Frontal cortex (tissue), 4 donors: ENCODE data around the gene RPL23. TPM values are rescaled to one million over a fixed set of nuclear protein-coding genes. Genes with fewer than 3 reads are reported as not detected.

Experiments
- DNase-seq, 2 donors: peaks; one replicate each; pipeline ENCODE4 v3.0.0; 2012; ENCODE audit warnings: low spot score in 2 of 2
- FAIRE-seq: peaks from 2 replicates; lab custom pipeline; 2012; peaks lifted over from hg19 to GRCh38; lab: Jason Lieb, UNC
- total RNA-seq: library from RNA; depleted of rRNA; stranded (reverse); fragments of >200 nt; gene quantifications from one replicate; pipeline ENCODE4 v1.2.3, GENCODE V29; 2014
- donor health status: control.
- donor health status: control.
- donor health status: control.

The RPL23 gene
- 1,517 TPM for total RNA-seq

DNA sequence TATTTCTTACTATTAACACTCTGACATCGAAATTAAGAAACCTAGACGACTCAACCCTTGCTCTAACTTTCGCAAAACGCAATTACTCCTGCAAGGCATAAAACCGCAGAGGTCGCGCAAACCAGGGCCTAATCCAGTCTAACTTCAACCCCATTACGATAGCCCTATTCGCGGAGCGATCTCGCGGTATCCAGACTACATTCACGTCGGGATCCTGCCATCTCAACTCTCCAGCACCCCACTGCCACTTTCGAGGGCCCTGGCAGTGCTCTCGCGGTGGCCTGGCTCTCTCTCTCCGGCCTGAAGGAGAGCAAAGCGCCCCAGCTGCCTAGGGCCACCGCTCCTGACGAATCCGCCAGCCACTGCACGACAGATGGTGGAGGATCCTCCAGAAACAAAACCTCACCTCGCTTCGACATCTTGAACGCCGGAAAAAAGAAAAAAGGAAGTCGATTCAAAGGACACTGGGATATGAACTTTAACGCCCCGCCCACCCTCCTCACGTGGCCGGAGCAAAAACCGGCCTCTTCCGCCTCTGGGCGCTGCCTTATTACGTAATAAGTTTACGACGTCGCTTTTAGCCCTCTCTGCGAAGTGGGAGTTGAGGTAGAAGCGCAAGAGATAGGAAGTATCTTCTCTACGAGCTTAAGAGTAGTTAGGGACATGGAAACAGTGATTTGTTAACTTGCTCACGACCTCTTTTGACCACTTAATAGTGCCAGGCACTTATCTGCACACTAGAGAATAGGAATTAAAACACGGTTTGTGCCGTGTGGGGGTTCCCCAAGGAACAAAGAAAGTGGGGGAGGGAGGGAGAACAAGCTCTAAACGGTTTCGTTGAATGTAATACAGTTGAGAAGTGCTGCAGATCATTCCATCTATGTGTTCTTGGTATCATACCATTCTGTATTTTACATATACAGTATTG, at the start of gene RPL23:
Gene RPL23 (minus strand): TSS at position 430 of the 928 bp plus-strand sequence. CDS start 11 bp downstream, at position 419.
- DNase-seq (peak; percentile 84 to 91), FAIRE-seq (no peak)

GRCh38 chr17:38900978-38901656, 47.6 kb upstream of the RPL23 start:
- DNase-seq = no peak
- no peak for FAIRE-seq

DNA sequence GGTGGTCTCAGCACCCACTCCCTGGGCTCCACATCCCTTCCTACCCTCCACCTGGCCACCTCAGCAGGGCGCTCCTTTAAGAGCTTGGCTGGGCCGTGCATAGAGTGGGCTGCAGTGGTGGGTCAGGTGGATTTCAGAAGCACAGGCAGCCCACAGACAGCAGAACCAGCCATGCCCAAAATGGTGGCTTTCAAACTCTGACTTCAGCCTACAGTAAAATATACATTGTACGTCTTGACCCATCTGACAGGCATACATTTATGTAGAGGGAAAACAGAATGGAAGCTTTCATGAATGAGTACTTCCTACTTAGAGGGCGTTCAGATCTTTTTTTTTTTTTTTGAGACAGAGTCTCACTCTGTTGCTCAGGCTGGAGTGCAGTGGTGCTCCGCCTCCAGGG, 45.9 kb upstream of the RPL23 start:
- FAIRE-seq = no peak

DNA sequence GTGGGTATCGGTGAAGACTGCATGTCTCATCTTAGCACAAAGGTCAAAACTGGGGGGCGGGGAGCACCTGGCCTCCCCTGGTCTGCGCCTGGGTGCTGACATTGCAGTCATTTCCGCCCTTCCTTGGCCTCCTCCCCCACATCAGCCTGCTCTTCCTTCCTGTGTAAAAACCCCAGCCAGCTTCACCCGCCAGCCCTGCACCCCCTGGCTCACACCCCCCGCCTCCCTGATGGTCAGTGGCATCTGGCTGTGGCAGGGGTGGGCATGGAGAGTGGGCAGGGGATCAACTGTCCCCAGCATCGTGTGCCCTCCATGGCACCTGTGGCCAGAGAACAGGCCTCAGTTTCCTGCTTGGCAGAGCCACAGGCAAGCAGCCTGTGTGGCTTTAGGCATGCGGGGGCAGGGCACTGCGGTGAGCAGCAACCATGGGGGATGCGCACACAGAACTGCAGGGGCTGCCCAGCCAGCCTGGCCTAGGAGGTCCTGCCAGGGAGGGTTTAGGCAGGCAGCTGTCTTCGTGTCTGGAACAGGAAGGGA, 45.4 kb upstream of the RPL23 start:
- FAIRE-seq (no peak), DNase-seq (no peak)

More for the DNA sequence above, 45.9 kb upstream of the RPL23 start:
- DNase-seq = no peak

DNA sequence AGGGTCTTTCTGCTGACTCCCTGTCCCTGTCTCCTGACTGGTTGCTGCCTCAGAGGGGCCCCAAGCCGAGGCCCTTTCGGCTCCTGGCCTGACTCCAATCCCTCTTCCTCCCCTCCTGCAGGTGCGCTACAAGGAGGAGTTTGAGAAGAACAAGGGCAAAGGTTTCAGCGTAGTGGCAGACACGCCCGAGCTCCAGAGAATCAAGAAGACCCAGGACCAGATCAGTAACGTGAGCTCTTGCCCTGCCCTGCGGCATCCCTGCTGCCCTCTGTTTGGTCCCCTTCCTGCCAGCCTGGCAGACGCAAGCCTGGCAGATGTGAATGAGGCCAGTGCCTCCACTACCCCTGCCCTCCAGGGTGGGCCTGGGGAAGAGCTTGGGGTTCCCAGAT, 44.8 kb upstream of the RPL23 start:
- no peak for DNase-seq

GRCh38 chr17:38897671-38898290, 44.3 kb upstream of the RPL23 start:
- no peak for DNase-seq
- FAIRE-seq = no peak

More for the DNA sequence above, 44.8 kb upstream of the RPL23 start:
- FAIRE-seq = no peak

DNA sequence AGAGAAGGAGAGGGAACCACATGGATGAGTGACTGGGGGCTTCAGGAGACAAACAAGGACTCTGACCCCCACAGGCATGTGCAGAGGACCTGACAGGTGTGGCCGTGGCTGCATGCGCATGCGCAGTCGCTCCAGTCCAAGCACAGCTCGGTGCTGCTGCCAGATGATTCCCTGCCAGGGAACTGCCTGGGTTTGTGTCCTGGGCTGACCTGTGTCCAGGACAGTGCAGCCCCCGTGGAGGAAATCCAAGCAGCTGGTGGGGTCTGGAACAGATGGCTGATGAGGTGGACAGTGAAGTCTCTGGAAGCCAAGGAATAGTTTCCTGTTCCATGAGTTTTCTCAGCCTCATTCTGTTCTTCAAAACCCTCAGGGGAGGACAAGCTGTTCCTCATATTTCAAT, 43.7 kb upstream of the RPL23 start:
- no peak for FAIRE-seq

GRCh38 chr17:38896346-38896954, 42.9 kb upstream of the RPL23 start:
- FAIRE-seq (no peak), DNase-seq (no peak)

More for the DNA sequence above, 43.7 kb upstream of the RPL23 start:
- DNase-seq = no peak

- FAIRE-seq = no peak
Measured at GRCh38 chr17:38894276-38894675, 40.8 kb upstream of the RPL23 start.

DNA sequence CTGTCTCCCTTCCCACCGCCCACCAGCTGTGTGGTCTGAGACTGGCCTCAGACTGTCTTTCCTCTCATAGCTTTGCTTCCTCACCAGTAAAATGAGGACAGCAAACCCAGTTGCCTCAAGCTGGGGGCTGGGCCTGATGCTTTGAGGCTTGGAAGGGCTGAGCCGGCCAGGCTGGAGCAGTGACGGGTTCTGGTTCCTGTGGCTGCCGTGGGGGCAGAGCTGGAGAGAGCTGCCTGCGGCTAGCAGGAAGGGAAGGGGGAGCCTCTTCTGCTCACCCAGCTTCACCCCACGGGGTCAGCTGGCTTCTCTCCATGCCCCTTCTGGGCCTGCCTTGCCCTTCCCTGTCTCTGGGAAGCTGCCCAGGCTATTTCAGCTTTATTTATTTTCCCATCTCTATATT, 40.1 kb upstream of the RPL23 start:
- no peak for FAIRE-seq
- DNase-seq = no peak

More at GRCh38 chr17:38894276-38894675, 40.8 kb upstream of the RPL23 start:
- no peak for DNase-seq

GRCh38 chr17:38893113-38893512, 39.6 kb upstream of the RPL23 start:
- FAIRE-seq = no peak

GRCh38 chr17:38892620-38893019, 39.1 kb upstream of the RPL23 start:
- DNase-seq (no peak), FAIRE-seq (no peak)

More at GRCh38 chr17:38893113-38893512, 39.6 kb upstream of the RPL23 start:
- DNase-seq = no peak

- FAIRE-seq (no peak), DNase-seq (no peak)
Measured at GRCh38 chr17:38892083-38892482, 38.6 kb upstream of the RPL23 start.

DNA sequence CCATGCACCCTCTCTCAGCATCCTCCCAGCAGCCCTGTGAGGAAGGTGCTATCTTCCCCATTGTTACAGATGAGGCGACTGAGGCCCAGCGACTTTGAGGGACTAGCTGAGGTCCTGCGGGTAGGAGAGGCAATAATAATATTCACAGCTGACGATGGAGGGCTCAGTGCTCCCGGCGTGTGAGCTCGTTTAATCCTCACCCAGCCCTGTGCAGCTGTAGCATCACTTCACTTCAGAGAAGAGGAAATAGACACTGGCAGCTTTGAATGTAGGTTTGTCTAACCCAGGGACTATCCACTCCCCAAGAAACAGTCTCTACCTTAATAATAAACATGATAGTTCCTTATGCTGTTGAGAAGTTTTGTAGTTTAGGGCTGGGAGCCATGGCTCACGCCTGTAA, 37.9 kb upstream of the RPL23 start:
- no peak for FAIRE-seq
- no peak for DNase-seq

- no peak for FAIRE-seq
- no peak for DNase-seq
Measured at GRCh38 chr17:38890410-38890746, 36.9 kb upstream of the RPL23 start.

DNA sequence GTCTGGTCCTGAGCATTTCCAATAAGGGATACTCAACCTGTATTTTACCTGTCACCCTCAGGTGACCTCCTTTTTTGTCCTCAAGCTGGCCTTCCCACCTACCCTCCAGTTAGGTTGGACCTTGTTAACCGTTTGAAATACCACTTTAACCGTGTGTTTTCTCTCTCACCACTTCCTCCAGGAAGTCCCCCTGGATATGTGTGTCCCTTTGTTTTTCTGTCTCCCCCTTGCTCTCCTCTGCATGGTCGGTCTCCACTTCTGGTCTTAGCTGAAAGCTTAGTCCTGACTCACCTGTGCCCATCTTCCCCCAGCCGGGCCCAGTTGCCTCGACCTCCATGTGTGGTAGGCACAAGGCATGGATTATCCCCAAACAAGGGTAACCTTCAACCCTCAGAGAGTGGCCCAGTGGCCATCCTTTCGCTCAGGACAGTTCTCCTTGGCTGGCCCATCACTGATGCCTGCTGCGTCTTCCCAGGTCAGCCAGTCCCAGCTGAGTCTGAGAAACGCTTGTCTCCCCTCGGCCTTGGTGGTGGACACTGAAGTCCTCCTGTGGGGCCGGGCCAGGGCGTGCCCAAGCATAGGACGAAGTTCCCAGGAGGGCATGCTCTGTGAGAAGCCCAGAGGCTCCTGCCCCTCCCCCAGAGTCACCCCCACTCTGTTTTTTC, 36.4 kb upstream of the RPL23 start:
- DNase-seq (no peak), FAIRE-seq (no peak)

DNA sequence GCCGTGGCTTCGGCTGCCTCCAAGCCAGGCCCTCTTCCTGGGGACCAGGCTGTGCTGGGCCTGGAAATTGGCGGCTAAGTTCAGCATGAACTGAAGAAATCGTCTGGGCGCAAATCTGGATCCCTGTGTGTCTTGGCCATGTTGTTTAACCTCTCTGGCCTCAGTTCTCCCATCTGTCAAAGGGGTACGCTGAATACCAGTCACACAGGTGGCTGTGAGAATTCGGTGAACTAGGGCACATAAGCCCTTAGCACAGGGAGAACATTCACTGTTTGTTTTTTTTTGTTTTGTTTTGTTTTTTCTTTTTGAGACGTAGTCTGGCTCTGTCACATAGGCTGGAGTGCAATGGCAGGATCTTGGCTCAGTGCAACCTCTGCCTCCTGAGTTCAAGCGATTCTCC, 35.3 kb upstream of the RPL23 start:
- DNase-seq = no peak
- FAIRE-seq = no peak

DNA sequence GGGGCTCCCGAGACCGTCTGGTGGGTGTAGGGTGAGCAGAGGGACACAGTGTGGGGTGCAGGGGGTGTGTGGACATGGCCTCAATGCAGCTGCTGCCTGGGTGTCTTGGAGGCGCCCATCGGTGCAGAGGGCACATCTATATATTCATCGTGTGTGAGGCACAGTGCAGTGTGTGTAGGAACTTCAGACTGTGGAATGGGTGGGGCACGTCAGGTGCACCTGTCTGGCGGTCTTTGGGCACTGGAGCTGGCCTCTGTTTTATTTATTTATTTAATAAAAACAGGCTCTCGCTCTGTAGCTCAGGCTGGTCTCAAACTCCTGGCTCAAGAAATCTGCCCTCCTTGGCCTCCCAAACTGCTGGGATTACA, 33.1 kb upstream of the RPL23 start:
- FAIRE-seq (no peak), DNase-seq (no peak)
